HTERT RPE-1 (cell line): ENCODE measurements around the gene CRYBA4.
"Not testable (repeated sequence)": the region's sequence is repeated elsewhere in the genome, so short reads cannot be mapped to it uniquely, and the experiment has no call there.

Experiments
- in situ Hi-C: fragments of 300-500 bp; cut with MboI; formaldehyde crosslinking; loops from 4 replicates; pipeline ENCODE4 v1.14.3; 2020; ENCODE audit warnings: low sequenced_read_pairs

Gene CRYBA4

GRCh38 chr22:26593763-26594162, 28.0 kb upstream of the CRYBA4 start:
- in situ Hi-C loops, result no loop called here

- in situ Hi-C loops, result no loop called here
Measured at GRCh38 chr22:26597026-26597425, 24.7 kb upstream of the CRYBA4 start.

GRCh38 chr22:26597480-26597879, 24.3 kb upstream of the CRYBA4 start:
- in situ Hi-C loops, result no loop called here

- in situ Hi-C loops, result no loop called here
Measured at GRCh38 chr22:26599505-26599904, 22.3 kb upstream of the CRYBA4 start.

GRCh38 chr22:26601726-26602125, 20.0 kb upstream of the CRYBA4 start:
- in situ Hi-C loops, result no loop called here

- in situ Hi-C loops, result no loop called here
Measured at GRCh38 chr22:26602127-26602526, 19.6 kb upstream of the CRYBA4 start.

- in situ Hi-C loops, result no loop called here
Measured at GRCh38 chr22:26604368-26604767, 17.4 kb upstream of the CRYBA4 start.

- in situ Hi-C loops, result no loop called here
Measured at GRCh38 chr22:26606611-26607010, 15.2 kb upstream of the CRYBA4 start.

GRCh38 chr22:26608129-26608528, 13.6 kb upstream of the CRYBA4 start:
- in situ Hi-C loops, result no loop called here

- in situ Hi-C loops, result no loop called here
Measured at GRCh38 chr22:26609287-26609686, 12.5 kb upstream of the CRYBA4 start.

GRCh38 chr22:26610072-26610958, 11.4 kb upstream of the CRYBA4 start:
- in situ Hi-C loops, result no loop called here

GRCh38 chr22:26610996-26611395, 10.8 kb upstream of the CRYBA4 start:
- in situ Hi-C loops, result no loop called here

- in situ Hi-C loops, result no loop called here
Measured at GRCh38 chr22:26612652-26613051, 9.1 kb upstream of the CRYBA4 start.

GRCh38 chr22:26613753-26614152, 8.0 kb upstream of the CRYBA4 start:
- in situ Hi-C loops, result not testable (repeated sequence)

GRCh38 chr22:26614322-26614721, 7.4 kb upstream of the CRYBA4 start:
- in situ Hi-C loops, result no loop called here

GRCh38 chr22:26615149-26615548, 6.6 kb upstream of the CRYBA4 start:
- in situ Hi-C loops, result no loop called here

- in situ Hi-C loops, result no loop called here
Measured at GRCh38 chr22:26615830-26616435, 5.8 kb upstream of the CRYBA4 start.

- in situ Hi-C loops, result no loop called here
Measured at GRCh38 chr22:26616650-26617049, 5.1 kb upstream of the CRYBA4 start.

GRCh38 chr22:26617271-26618199, 4.2 kb upstream of the CRYBA4 start, which contains the start of gene CRYBB1:
TSS of gene CRYBB1 (minus strand) at chr22:26618027. CDS start at chr22:26616319, 1,708 bp downstream.
- in situ Hi-C loops, result no loop called here

- in situ Hi-C loops, result no loop called here
Measured at GRCh38 chr22:26618455-26618854, 3.3 kb upstream of the CRYBA4 start.

- in situ Hi-C loops, result no loop called here
Measured at GRCh38 chr22:26619510-26619909, 2.3 kb upstream of the CRYBA4 start.
